Measurements from ENCODE around the gene LMTK2.

Gene LMTK2

DNA sequence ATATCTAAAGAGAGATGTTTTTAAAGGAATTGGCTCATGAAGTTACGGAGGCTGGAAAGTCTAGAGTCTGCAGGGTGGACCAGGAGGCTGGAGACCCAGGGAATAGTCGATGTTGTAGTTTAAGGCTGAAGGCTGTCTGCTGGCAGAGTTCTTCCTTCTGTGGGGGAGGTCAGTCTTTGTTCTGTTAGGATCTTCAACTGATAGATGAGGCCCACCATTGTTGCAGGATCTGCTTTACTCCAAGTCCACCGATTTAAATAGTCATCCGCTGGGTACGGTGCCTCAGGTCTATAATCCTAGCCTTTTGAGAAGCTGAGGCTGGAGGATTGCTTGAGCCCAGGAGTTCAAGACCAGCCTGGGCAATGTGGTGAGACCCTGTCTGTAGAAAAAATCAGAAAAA is 50.0 kb downstream of the LMTK2 start:
- no peak overlapping the region for H3K4me3 ChIP-seq (ENCODE audit: low read length)
- no peak for TF ChIP-seq CTCF (conservative IDR thresholded peaks at IDR 0.05; ENCODE audit: low read length)
- no peak for DNase-seq (ENCODE audit: low read depth)

- TF ChIP-seq CTCF (conservative IDR thresholded peaks at IDR 0.05; ENCODE audit: low read length) = no peak
- H3K4me3 ChIP-seq (ENCODE audit: low read length) = no peak overlapping the region
- DNase-seq (ENCODE audit: low read depth) = no peak
These were observed 51.1 kb downstream of the LMTK2 start for GRCh38 chr7:98157761-98158160.

GRCh38 chr7:98162758-98163157 is 56.1 kb downstream of the LMTK2 start:
- no peak for DNase-seq (ENCODE audit: low read depth)
- H3K4me3 ChIP-seq (ENCODE audit: low read length) = no peak overlapping the region
- no peak for TF ChIP-seq CTCF (conservative IDR thresholded peaks at IDR 0.05; ENCODE audit: low read length)

GRCh38 chr7:98163269-98163668 is 56.6 kb downstream of the LMTK2 start:
- H3K4me3 ChIP-seq (ENCODE audit: low read length) = no peak overlapping the region
- no peak for TF ChIP-seq CTCF (conservative IDR thresholded peaks at IDR 0.05; ENCODE audit: low read length)
- no peak for DNase-seq (ENCODE audit: low read depth)

DNA sequence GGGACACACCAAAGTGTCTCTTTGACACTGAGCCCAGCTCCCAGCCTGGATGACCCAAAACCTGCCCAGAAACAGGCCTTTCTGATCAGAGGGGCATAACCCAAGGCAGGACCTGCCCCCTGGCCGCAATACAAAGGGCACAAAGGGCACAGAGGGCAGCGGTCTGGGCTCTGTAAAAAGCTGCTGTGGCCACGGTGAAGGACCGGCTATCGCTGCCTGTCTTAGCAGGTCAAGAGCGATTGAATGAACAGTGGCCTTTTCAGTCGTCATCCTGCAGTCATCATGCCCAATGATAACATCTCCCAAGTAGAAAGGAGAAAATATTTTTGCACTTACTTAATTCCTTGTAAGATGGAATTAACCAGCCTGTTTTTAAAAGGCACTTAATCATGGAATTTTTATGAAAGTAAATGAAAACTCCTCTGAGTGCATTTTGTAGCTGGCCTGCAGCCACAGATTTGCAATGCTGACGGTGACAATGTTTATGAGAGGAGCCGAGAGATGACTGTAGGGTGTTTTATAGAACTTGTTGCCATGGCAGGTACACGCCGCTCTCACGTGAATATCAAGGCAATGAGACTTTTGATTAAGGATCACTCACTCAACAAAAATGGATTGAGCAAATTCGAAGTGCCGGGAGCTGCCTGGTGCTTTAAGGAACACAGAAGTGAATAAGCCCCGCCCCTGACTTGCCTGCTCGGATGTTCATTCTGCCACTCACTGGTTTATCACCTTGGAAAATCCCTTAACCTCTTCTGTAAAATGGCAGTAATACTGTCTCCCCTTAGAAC is 57.2 kb downstream of the LMTK2 start:
- no peak overlapping the region for H3K4me3 ChIP-seq (ENCODE audit: low read length)
- no peak for TF ChIP-seq CTCF (conservative IDR thresholded peaks at IDR 0.05; ENCODE audit: low read length)
- no peak for DNase-seq (ENCODE audit: low read depth)

- H3K4me3 ChIP-seq (ENCODE audit: low read length) = no peak overlapping the region
- peak; percentile 5 for DNase-seq (ENCODE audit: low read depth)
- peak; percentile 44 for TF ChIP-seq CTCF (conservative IDR thresholded peaks at IDR 0.05; ENCODE audit: low read length)
These were observed 59.4 kb downstream of the LMTK2 start for GRCh38 chr7:98165827-98166667.

DNA sequence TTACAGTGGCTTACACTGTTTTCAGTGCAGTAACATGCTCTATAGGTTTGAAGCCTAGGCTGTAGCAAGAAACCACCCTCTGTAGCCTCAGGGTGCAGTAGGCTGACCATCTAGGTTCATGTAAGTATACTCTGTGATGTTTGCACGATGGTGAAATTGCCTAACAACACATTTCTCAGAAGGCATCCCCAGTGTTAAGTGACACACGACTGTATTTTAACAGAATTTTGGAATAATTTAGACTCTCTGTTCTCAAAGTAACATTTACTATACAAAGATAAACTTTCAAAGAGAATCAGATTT is 60.0 kb downstream of the LMTK2 start:
- H3K4me3 ChIP-seq (ENCODE audit: low read length) = no peak overlapping the region
- no peak for DNase-seq (ENCODE audit: low read depth)
- no peak for TF ChIP-seq CTCF (conservative IDR thresholded peaks at IDR 0.05; ENCODE audit: low read length)
